GM21717 (cell line): ENCODE results near the gene CYP46A1.

Experiments used
- ATAC-seq: cut with Tn5 transposase; IDR thresholded peaks from one replicate; pipeline ENCODE4 v1.9.1; 2021; ENCODE audit warnings: mild to moderate bottlenecking, moderate library complexity; ENCODE audit not compliant: unreplicated experiment

The CYP46A1 gene

GRCh38 chr14:99727096-99727870 is 43.2 kb downstream of the CYP46A1 start:
- ATAC-seq: no peak

GRCh38 chr14:99728231-99728920 is 44.3 kb downstream of the CYP46A1 start:
- no peak for ATAC-seq

- ATAC-seq: no peak
Measured at GRCh38 chr14:99728981-99729451, 44.9 kb downstream of the CYP46A1 start.

GRCh38 chr14:99729991-99730875 is 46.1 kb downstream of the CYP46A1 start:
- ATAC-seq: no peak

- no peak for ATAC-seq
Measured at GRCh38 chr14:99730876-99731546, 46.9 kb downstream of the CYP46A1 start.

GRCh38 chr14:99731547-99732435 is 47.7 kb downstream of the CYP46A1 start:
- ATAC-seq: no peak

- no peak for ATAC-seq
Measured at GRCh38 chr14:99732436-99733210, 48.5 kb downstream of the CYP46A1 start.

- ATAC-seq: no peak
Measured at GRCh38 chr14:99733211-99733539, 49.1 kb downstream of the CYP46A1 start.

- ATAC-seq: no peak
Measured at GRCh38 chr14:99733540-99734405, 49.7 kb downstream of the CYP46A1 start.

- no peak for ATAC-seq
Measured at GRCh38 chr14:99734406-99735051, 50.4 kb downstream of the CYP46A1 start.

- ATAC-seq: no peak
Measured at GRCh38 chr14:99735189-99736135, 51.4 kb downstream of the CYP46A1 start.

- no peak for ATAC-seq
Measured at GRCh38 chr14:99736603-99737371, 52.7 kb downstream of the CYP46A1 start.

- ATAC-seq: no peak
Measured at GRCh38 chr14:99737451-99737951, 53.4 kb downstream of the CYP46A1 start.

GRCh38 chr14:99737956-99738667 is 54.0 kb downstream of the CYP46A1 start:
- ATAC-seq: no peak

GRCh38 chr14:99740411-99740810 is 56.3 kb downstream of the CYP46A1 start:
- ATAC-seq: no peak
